GM12878 (cell line): ENCODE measurements around the gene CREBBP.

Experiments used
- ATF2 ChIP-seq: IDR thresholded peaks from 2 replicates; pipeline ENCODE4 v1.6.1; 2012; ENCODE audit warnings: low read length, inconsistent platforms
- BRCA1 ChIP-seq: IDR thresholded peaks from 2 replicates; pipeline ENCODE4 v1.6.1; 2011; ENCODE audit warnings: low read depth, low read length, improper control_type of control experiment
- CHD4 ChIP-seq: fragments of 200-600 bp; sonication (generic); IDR thresholded peaks from 2 replicates; pipeline ENCODE4 v1.6.1; 2016; ENCODE audit warnings: mild to moderate bottlenecking
- CREB1 ChIP-seq: IDR thresholded peaks from 2 replicates; pipeline ENCODE4 v1.6.1; 2012; ENCODE audit warnings: low read depth, mild to moderate bottlenecking, inconsistent platforms
- EP300 ChIP-seq, 2 experiments: fragments of 150-350 bp in 1 of 2; IDR thresholded peaks; 2 replicates each; pipeline ENCODE4 v1.6.1; 2011 to 2012; ENCODE audit warnings: low read depth in 2 of 2, low read length in 2 of 2, borderline replicate concordance in 1 of 2, improper control_type of control experiment in 1 of 2, inconsistent platforms in 1 of 2; ENCODE audit not compliant: control insufficient read depth in 1 of 2
- GABPA ChIP-seq: IDR thresholded peaks from 2 replicates; pipeline ENCODE4 v1.6.1; 2014; ENCODE audit warnings: antibody characterized with exemption, low read depth, mild to moderate bottlenecking, inconsistent platforms
- MYC ChIP-seq: IDR thresholded peaks from 2 replicates; pipeline ENCODE4 v1.6.1; 2011; ENCODE audit warnings: mild to moderate bottlenecking, low read length, moderate library complexity, inconsistent platforms; ENCODE audit not compliant: insufficient read depth, insufficient replicate concordance, insufficient read length, severe bottlenecking
- POLR2AphosphoS5 ChIP-seq: IDR thresholded peaks from 2 replicates; pipeline ENCODE4 v1.6.1; 2011; ENCODE audit warnings: mild to moderate bottlenecking, low read length, inconsistent platforms
- SKIL ChIP-seq: fragments of 450-650 bp; IDR thresholded peaks from 2 replicates; pipeline ENCODE4 v1.6.1; 2017; ENCODE audit warnings: mild to moderate bottlenecking, low read depth, inconsistent platforms; ENCODE audit not compliant: poor library complexity, severe bottlenecking
- SP1 ChIP-seq: IDR thresholded peaks from one replicate; pipeline ENCODE4 v1.6.1; 2011; ENCODE audit warnings: low read depth, low read length
- ZBED1 ChIP-seq: IDR thresholded peaks from 2 replicates; pipeline ENCODE4 v1.6.1; 2016; ENCODE audit warnings: borderline replicate concordance

- no peak for TF ChIP-seq ATF2
- TF ChIP-seq EP300 (IDR thresholded peaks at IDR 0.05; ENCODE audit: borderline replicate concordance in 1 of 2, control insufficient read depth in 1 of 2, low read depth in 2 of 2, low read length in 2 of 2): no peak
- no peak for TF ChIP-seq GABPA
- TF ChIP-seq ZBED1: no peak
- no peak for TF ChIP-seq MYC
- no peak for TF ChIP-seq SP1
- no peak for TF ChIP-seq BRCA1
- no peak for TF ChIP-seq POLR2AphosphoS5
- no peak for TF ChIP-seq CREB1
- TF ChIP-seq CHD4: no peak
- no peak for TF ChIP-seq SKIL
Observed at GRCh38 chr16:3766177-3766576, 114.3 kb downstream of the CREBBP start.
